Transverse colon (tissue), 4 donors: ENCODE results near the gene TMEM233. TPM values are rescaled to one million over a fixed set of nuclear protein-coding genes. Genes with fewer than 3 reads are reported as not detected.

Source experiments
- DNase-seq: peaks from one replicate; pipeline ENCODE4 v3.0.0-alpha.2; 2019
- H3K27ac ChIP-seq, 4 donors: fragments of 200-600 bp; sonication (generic); 2 replicates each; pipeline ENCODE4 v1.5.1; 2016 to 2018; ENCODE audit warnings: inconsistent platforms in 4 of 4
- H3K27me3 ChIP-seq: fragments of 200-600 bp; sonication (generic); 2 replicates; pipeline ENCODE4 v1.5.1; 2017; ENCODE audit warnings: inconsistent platforms
- H3K36me3 ChIP-seq, 4 donors: fragments of 200-600 bp; sonication (generic); 2 replicates each; pipeline ENCODE4 v1.5.1; 2017 to 2019; ENCODE audit warnings: inconsistent platforms in 4 of 4
- H3K4me1 ChIP-seq, 4 donors: fragments of 200-600 bp; sonication (generic); 2 replicates each; pipeline ENCODE4 v1.5.1; 2017 to 2020; ENCODE audit warnings: inconsistent platforms in 4 of 4
- H3K4me3 ChIP-seq, 4 donors: fragments of 200-600 bp; sonication (generic); 1 replicate in 1 of 4; 2 replicates in 3 of 4; pipeline versions ENCODE4 v1.5.1 to v1.6.1; 2017 to 2019; ENCODE audit warnings: inconsistent platforms in 4 of 4
- H3K9me3 ChIP-seq, 2 donors: fragments of 200-600 bp; sonication (generic); 2 replicates each; pipeline ENCODE4 v1.5.1; 2017 to 2019; ENCODE audit warnings: inconsistent platforms in 2 of 2
- EP300 ChIP-seq: sonication (generic); formaldehyde crosslinking; IDR thresholded peaks from one replicate; pipeline ENCODE4 v1.6.1; 2017; ENCODE audit warnings: antibody characterized with exemption, low read depth
- POLR2A ChIP-seq: fragments of 450-650 bp; IDR thresholded peaks from one replicate; pipeline ENCODE4 v1.6.1; 2016; ENCODE audit warnings: antibody characterized with exemption, mild to moderate bottlenecking, moderate library complexity
- POLR2AphosphoS5 ChIP-seq, 3 donors: sonication (generic); formaldehyde crosslinking; IDR thresholded peaks; one replicate each; pipeline ENCODE4 v1.6.1; 2016; ENCODE audit warnings: antibody characterized with exemption in 3 of 3
- whole genome bisulfite sequencing, 2 donors: methylation state at CpG; one replicate each; pipeline ENCODE4 v1.1.5; 2018; ENCODE audit warnings: low coverage in 1 of 2; 5-methylcytosine and 5-hydroxymethylcytosine counted together
- in situ Hi-C, 4 donors: fragments of 200-750 bp; cut with MboI; loops; one replicate each; pipeline versions ENCODE4 v1.15.0 to v1.15.1; 2017; ENCODE audit warnings: low sequenced_read_pairs in 3 of 4, low pct_ligation_motif_present in 1 of 4, low pct_unique_long_range_greater_than_20kb in 1 of 4
- intact Hi-C: fragments of 100-400 bp; cut with DNase I; formaldehyde crosslinking; loops from one replicate; pipeline ENCODE4 v1.15.1; 2023; ENCODE audit warnings: low total_unique reads
- total RNA-seq, 4 donors: library from RNA; depleted of rRNA; stranded (reverse); fragments of >200 nt; gene quantifications; one replicate each; pipeline ENCODE4 v1.1.0, GENCODE V29; 2016
- TF ChIP-seq, protein P1 (sequence below), 5 experiments: fragments of 200-600 bp in 3 of 5; fragments of 450-650 bp in 2 of 5; sonication (generic) in 3 of 5; IDR thresholded peaks; 1 replicate in 2 of 5; 2 replicates in 3 of 5; pipeline ENCODE4 v1.5.1; 2016 to 2017; ENCODE audit warnings: antibody characterized with exemption in 5 of 5, inconsistent platforms in 3 of 5, mild to moderate bottlenecking in 2 of 5, moderate library complexity in 1 of 5

The TMEM233 gene
- total RNA-seq, 4 donors from 2014 or later, result 0.27 TPM; not detected in 3

DNA sequence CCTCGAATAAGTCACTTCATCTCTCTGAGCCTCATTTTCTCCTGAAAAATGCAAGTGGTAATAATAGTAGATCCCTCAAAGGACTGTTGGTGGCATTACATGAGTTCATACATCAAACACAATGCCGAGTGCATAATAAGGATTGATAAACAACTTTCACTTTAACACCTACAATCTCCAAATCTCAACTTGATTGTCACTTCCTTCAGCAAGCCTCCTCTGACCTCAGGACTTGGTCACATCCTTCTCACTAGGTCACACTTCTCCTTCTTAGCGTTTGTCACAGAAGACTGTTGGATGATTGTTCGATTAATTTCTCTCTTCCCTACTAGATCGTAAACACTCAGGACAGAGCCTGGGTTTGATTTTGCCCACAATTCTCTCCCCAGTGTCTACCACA lies 66.5 kb downstream of the TMEM233 start:
- WGBS, 2 donors, result 71 to 77% methylated on average over 5 of the region's 5 CpGs
- no peaks in the 10 kb centered on the region for H3K27me3 ChIP-seq
- no peak overlapping the region for H3K4me3 ChIP-seq
- TF ChIP-seq EP300 (no peak), POLR2A (no peak), POLR2AphosphoS5 (IDR thresholded peaks at IDR 0.05) (no peak)
- TF ChIP-seq, protein P1, sequence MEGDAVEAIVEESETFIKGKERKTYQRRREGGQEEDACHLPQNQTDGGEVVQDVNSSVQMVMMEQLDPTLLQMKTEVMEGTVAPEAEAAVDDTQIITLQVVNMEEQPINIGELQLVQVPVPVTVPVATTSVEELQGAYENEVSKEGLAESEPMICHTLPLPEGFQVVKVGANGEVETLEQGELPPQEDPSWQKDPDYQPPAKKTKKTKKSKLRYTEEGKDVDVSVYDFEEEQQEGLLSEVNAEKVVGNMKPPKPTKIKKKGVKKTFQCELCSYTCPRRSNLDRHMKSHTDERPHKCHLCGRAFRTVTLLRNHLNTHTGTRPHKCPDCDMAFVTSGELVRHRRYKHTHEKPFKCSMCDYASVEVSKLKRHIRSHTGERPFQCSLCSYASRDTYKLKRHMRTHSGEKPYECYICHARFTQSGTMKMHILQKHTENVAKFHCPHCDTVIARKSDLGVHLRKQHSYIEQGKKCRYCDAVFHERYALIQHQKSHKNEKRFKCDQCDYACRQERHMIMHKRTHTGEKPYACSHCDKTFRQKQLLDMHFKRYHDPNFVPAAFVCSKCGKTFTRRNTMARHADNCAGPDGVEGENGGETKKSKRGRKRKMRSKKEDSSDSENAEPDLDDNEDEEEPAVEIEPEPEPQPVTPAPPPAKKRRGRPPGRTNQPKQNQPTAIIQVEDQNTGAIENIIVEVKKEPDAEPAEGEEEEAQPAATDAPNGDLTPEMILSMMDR (IDR thresholded peaks at IDR 0.05), result no peak
- H3K27ac ChIP-seq, result no peak overlapping the region
- H3K4me1 ChIP-seq, result no peaks in the 10 kb centered on the region
- no peaks in the 10 kb centered on the region for H3K36me3 ChIP-seq
- H3K9me3 ChIP-seq, result no peaks in the 10 kb centered on the region
- in situ Hi-C loops (loop anchor here in 1 of 4 donors (10.0 kb wide), 1 partner anchor 115 kb away; no protein-coding TSS in a partner anchor), intact Hi-C loops (no loop called here)
- DNase-seq, result no peak

- DNase-seq, result no peak
- intact Hi-C loops (no loop called here), in situ Hi-C loops (loop anchor here in 1 of 4 donors (10.0 kb wide), 1 partner anchor 113 kb away; no protein-coding TSS in a partner anchor)
- H3K9me3 ChIP-seq, result no peaks in the 10 kb centered on the region
- H3K36me3 ChIP-seq, result no peaks in the 10 kb centered on the region
- peaks cover 0 to 4% (median 2%) of the 10 kb centered on the region in 4 donors for H3K4me1 ChIP-seq
- WGBS, 2 donors, result 50 to 73% methylated on average over 3 to 4 of the region's 4 CpGs
- no peak overlapping the region for H3K27ac ChIP-seq
- no peak for TF ChIP-seq POLR2A
- TF ChIP-seq, protein P1 (IDR thresholded peaks at IDR 0.05), result no peak
- no peak for TF ChIP-seq EP300
- no peak for TF ChIP-seq POLR2AphosphoS5 (IDR thresholded peaks at IDR 0.05)
- H3K27me3 ChIP-seq, result no peaks in the 10 kb centered on the region
- no peak overlapping the region for H3K4me3 ChIP-seq
Observed at GRCh38 chr12:119661882-119662281, 68.3 kb downstream of the TMEM233 start.

- TF ChIP-seq, protein P1 (IDR thresholded peaks at IDR 0.05), result no peak
- TF ChIP-seq POLR2A (no peak), POLR2AphosphoS5 (IDR thresholded peaks at IDR 0.05) (no peak), EP300 (no peak)
- 81 to 100% methylated on average over 1 of the region's 1 CpG for WGBS, 2 donors
- H3K36me3 ChIP-seq, result no peaks in the 10 kb centered on the region
- peaks cover 0 to 18% (median 13%) of the 10 kb centered on the region in 4 donors for H3K4me1 ChIP-seq
- no peak for DNase-seq
- no peaks in the 10 kb centered on the region for H3K9me3 ChIP-seq
- intact Hi-C loops (no loop called here), in situ Hi-C loops (loop anchor here in 1 of 4 donors (10.0 kb wide), 1 partner anchor 110 kb away; no protein-coding TSS in a partner anchor)
- H3K27me3 ChIP-seq, result no peaks in the 10 kb centered on the region
- H3K4me3 ChIP-seq, result no peak overlapping the region
- no peak overlapping the region for H3K27ac ChIP-seq
Observed at GRCh38 chr12:119664642-119665041, 71.1 kb downstream of the TMEM233 start.

DNA sequence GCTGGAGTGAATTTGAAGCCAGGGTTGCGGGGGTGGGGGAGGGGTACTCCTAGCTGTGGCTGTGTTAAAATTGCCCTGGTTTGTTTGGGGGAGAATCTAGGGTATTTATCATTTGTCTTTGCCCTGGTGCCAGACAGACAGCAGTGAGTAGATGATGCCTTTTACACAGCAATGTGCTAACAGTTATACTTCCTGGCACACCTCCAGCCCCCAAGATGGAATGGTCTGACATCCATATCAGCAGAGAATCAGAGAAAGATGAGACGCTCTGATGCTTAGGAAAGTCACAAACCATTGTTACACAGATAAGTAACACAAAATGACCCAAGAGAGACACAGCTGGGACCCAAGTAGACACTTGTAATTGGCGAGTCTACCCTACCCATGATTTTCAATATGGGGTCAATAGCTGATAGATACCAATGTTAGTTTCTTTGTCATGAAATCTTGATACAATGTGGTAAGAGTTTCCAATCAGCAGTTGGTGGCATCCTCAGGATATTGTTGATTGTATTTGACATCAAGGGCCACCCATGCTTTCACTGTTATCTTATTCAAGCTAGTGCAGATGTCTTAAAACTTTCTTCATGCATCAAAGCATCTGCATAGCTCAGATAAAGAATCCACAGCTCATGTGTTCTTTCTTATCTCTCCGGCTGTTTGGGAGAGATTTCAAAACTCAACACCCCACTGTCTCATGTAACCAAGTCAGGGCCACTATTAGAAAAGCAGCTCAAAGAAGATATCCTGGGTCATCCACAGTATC lies 71.8 kb downstream of the TMEM233 start:
- no peak for DNase-seq
- Histone ChIP-seq H3K9me3 (no peaks in the 10 kb centered on the region), H3K27ac (no peak overlapping the region), H3K36me3 (no peaks in the 10 kb centered on the region), H3K4me1 (peaks cover 0 to 24% (median 17%) of the 10 kb centered on the region in 4 donors), H3K4me3 (no peak overlapping the region), H3K27me3 (no peaks in the 10 kb centered on the region)
- TF ChIP-seq EP300 (no peak), POLR2AphosphoS5 (IDR thresholded peaks at IDR 0.05) (no peak), POLR2A (no peak)
- TF ChIP-seq, protein P1 (IDR thresholded peaks at IDR 0.05), result no peak
- in situ Hi-C loops (loop anchor here in 1 of 4 donors (10.0 kb wide), 1 partner anchor 109 kb away; no protein-coding TSS in a partner anchor), intact Hi-C loops (no loop called here)
- 71 to 92% methylated on average over 1 to 4 of the region's 4 CpGs for WGBS, 2 donors
